Measurements from ENCODE around the gene WDR1. TPM values are rescaled to one million over a fixed set of nuclear protein-coding genes. Genes with fewer than 3 reads are reported as not detected.

The WDR1 gene
- total RNA-seq: 100 to 1,000 TPM; 437 to 476 TPM

DNA sequence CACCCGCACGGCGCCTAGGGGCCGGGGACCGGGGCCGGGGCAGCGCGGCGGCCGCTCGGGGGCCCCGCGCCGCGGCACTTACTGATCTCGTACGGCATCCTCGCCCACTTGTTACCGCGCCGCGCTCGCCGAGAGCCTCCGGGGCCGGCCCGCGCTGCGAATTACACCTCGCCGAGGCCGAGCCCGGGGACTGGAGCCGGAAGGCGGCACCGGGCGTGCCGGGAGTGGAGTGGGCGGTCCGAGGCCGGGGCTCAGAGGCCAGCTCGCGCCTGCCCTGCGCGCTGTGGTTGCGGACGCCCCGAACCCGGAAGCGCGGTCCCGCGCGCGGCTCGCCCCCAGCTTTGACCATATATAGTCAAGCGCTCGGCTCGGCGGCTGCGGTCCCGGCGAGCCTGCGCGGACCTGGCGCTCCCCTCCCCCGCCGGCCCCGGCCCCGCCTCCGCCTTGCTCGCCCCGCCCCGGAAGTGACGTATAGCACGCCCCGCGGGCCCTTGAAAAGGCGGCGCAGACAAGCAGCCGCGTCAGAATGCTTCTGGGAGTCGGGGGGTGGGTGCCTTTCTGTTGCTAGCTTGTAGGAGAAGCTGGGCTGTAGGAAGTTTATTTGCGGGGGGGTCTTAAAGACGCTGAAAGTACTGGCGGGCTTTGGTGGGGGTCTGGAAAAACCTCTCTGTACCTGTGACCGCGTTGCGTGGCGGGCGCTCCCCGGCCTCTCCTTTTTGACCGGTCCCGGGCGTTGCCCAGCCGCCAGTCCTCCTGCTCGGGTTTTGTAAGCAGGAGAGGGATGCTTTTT is at the start of gene WDR1:
Gene WDR1 (minus strand): TSS at position 231 of the 790 bp plus-strand sequence. CDS start 133 bp downstream, at position 98.
- Histone ChIP-seq H3K27ac (peak within 1 kb of the TSS; percentile 96), H3K9me3 (no peaks in the 10 kb centered on the region), H3K36me3 (no peaks in the 10 kb centered on the region), H3K4me3 (peak within 1 kb of the TSS; percentile 76), H3K4me1 (peaks cover 19% of the 10 kb centered on the region), H3K27me3 (no peaks in the 10 kb centered on the region), H3K9ac (ENCODE audit: low read depth in 2 of 2, low read length in 2 of 2) (peak within 1 kb of the TSS; percentile 90 to 93)
- TF ChIP-seq, protein P1, sequence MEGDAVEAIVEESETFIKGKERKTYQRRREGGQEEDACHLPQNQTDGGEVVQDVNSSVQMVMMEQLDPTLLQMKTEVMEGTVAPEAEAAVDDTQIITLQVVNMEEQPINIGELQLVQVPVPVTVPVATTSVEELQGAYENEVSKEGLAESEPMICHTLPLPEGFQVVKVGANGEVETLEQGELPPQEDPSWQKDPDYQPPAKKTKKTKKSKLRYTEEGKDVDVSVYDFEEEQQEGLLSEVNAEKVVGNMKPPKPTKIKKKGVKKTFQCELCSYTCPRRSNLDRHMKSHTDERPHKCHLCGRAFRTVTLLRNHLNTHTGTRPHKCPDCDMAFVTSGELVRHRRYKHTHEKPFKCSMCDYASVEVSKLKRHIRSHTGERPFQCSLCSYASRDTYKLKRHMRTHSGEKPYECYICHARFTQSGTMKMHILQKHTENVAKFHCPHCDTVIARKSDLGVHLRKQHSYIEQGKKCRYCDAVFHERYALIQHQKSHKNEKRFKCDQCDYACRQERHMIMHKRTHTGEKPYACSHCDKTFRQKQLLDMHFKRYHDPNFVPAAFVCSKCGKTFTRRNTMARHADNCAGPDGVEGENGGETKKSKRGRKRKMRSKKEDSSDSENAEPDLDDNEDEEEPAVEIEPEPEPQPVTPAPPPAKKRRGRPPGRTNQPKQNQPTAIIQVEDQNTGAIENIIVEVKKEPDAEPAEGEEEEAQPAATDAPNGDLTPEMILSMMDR (IDR thresholded peaks at IDR 0.05): no peak
- peak; percentile 96 for DNase-seq
- intact Hi-C loops (cut with DNase I): no loop called here

GRCh38 chr4:10164877-10165283 is 48.3 kb upstream of the WDR1 start:
- Histone ChIP-seq H3K4me1 (peaks cover 6% of the 10 kb centered on the region), H3K36me3 (no peaks in the 10 kb centered on the region), H3K4me3 (no peak overlapping the region), H3K9ac (ENCODE audit: low read depth in 2 of 2, low read length in 2 of 2) (no peak overlapping the region), H3K27ac (no peak overlapping the region), H3K9me3 (no peaks in the 10 kb centered on the region), H3K27me3 (no peaks in the 10 kb centered on the region)
- intact Hi-C loops (cut with DNase I): loop anchor here (10.0 kb wide), 1 partner anchor 240 kb away; no protein-coding TSS in a partner anchor
- DNase-seq: peak; percentile 51
- TF ChIP-seq, protein P1 (IDR thresholded peaks at IDR 0.05): peak; percentile 44

DNA sequence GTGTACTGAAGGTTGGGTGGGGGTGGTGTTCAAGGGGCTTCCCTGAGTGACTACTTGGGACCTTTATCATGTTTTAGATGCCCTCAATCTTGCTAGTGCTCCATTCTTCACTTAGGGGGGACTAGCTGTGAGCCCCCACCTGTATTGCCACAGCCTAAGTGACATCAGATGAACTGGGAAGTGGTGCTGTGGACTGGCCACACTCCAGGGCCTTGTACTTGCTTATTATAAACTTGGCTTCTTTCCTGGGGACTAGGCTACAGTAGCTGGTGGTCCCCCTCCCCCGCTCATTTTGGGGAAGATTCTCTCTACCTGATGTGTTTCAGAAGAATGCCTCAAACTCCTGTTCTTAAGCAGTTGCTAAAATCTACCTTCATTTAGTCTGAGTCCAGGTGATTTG is 46.7 kb upstream of the WDR1 start:
- H3K9ac ChIP-seq (ENCODE audit: low read depth in 2 of 2, low read length in 2 of 2): no peak overlapping the region
- no peaks in the 10 kb centered on the region for H3K27me3 ChIP-seq
- no peak for DNase-seq
- no peak overlapping the region for H3K4me3 ChIP-seq
- H3K4me1 ChIP-seq: peaks cover 6% of the 10 kb centered on the region
- H3K9me3 ChIP-seq: no peaks in the 10 kb centered on the region
- intact Hi-C loops (cut with DNase I): loop anchor here (10.0 kb wide), 1 partner anchor 242 kb away; no protein-coding TSS in a partner anchor
- TF ChIP-seq, protein P1 (IDR thresholded peaks at IDR 0.05): no peak
- H3K36me3 ChIP-seq: no peaks in the 10 kb centered on the region
- no peak overlapping the region for H3K27ac ChIP-seq

DNA sequence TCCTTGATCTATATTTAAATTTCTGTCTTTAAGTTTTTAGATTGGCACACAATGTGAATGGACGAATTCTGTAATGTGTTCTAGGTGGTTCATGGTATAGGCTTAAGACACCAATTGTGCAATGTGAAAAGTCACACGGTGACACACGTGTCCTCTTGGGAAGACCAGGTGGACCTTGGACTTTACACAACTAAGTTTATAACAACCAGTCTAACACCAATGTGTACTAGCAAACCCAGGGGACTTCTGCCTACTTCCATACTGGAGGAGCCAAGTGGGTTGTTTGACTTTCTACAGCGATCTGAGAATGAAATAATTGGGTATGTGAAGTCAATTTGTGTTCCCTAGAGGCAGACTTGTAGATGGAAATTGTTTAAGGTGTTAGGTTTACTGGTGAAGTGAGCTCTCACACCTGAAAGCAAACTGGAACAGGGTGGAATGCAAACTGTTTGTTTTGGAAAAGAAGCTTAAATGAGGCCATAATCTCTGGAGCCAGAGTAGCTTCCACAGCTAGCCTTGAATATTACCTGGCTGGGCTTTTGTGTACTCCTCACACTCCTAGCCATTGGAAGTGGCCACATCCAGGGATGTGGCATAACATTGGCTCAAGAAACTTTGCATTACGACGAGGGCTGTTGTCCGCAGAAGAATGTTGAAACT is 45.9 kb upstream of the WDR1 start:
- intact Hi-C loops (cut with DNase I): loop anchor here (10.0 kb wide), 1 partner anchor 242 kb away; no protein-coding TSS in a partner anchor

DNA sequence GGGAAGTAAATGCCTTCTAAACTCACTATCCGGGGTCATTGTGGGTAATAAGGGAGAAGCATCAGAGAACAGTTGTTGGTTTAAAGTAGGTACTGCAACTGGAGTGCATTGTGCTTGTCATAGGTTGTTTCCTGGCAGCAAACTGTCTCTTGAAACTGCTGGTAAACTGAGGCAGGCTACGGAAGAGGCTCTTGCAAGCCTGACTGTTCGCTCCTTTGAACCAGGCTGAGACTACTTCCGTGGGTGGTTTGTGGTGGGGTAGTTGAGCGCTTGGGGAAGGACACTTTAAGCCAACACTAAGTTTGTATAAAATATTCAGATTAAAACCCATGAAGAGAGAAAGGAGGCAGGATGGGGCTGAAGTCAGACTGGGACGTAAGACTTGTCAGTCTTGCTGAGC is 45.2 kb upstream of the WDR1 start:
- H3K9ac ChIP-seq (ENCODE audit: low read depth in 2 of 2, low read length in 2 of 2): no peak overlapping the region
- no peaks in the 10 kb centered on the region for H3K27me3 ChIP-seq
- no peaks in the 10 kb centered on the region for H3K36me3 ChIP-seq
- no peak overlapping the region for H3K4me3 ChIP-seq
- TF ChIP-seq, protein P1 (IDR thresholded peaks at IDR 0.05): no peak
- DNase-seq: no peak
- no peak overlapping the region for H3K27ac ChIP-seq
- intact Hi-C loops (cut with DNase I): loop anchor here (10.0 kb wide), 1 partner anchor 243 kb away; no protein-coding TSS in a partner anchor
- H3K4me1 ChIP-seq: peaks cover 6% of the 10 kb centered on the region
- H3K9me3 ChIP-seq: no peaks in the 10 kb centered on the region

More for the DNA sequence above, 45.9 kb upstream of the WDR1 start:
- H3K9ac ChIP-seq (ENCODE audit: low read depth in 2 of 2, low read length in 2 of 2): no peak overlapping the region
- no peak overlapping the region for H3K4me3 ChIP-seq
- H3K27me3 ChIP-seq: no peaks in the 10 kb centered on the region
- no peak for DNase-seq
- no peak overlapping the region for H3K27ac ChIP-seq
- TF ChIP-seq, protein P1 (IDR thresholded peaks at IDR 0.05): no peak
- no peaks in the 10 kb centered on the region for H3K36me3 ChIP-seq
- H3K9me3 ChIP-seq: no peaks in the 10 kb centered on the region
- H3K4me1 ChIP-seq: peaks cover 6% of the 10 kb centered on the region

All from colonic mucosa (tissue), 4 donors.